Measurements from ENCODE around the gene OR10A5. TPM values are rescaled to one million over a fixed set of nuclear protein-coding genes. Genes with fewer than 3 reads are reported as not detected.

OR10A5 gene
- total and polyA plus RNA-seq, 2 of the 13 experiments (the other 11 are each of a cell fraction or from before 2014, with no cell fraction given): not detected

- no peak for ATAC-seq
- no peaks in the 10 kb centered on the region for H3K36me3 ChIP-seq (replicated peaks in 1 of 2; ENCODE audit: control insufficient read depth in 1 of 2, insufficient read depth in 2 of 2, low read length in 2 of 2)
- no peak overlapping the region for H3K4me2 ChIP-seq (ENCODE audit: low read depth, low read length)
- no TSS peak for BruUV-seq (replicated peaks)
- no peak overlapping the region for H3K9ac ChIP-seq (ENCODE audit: insufficient read depth, low read depth, low read length)
- H3K27ac ChIP-seq (ENCODE audit: extremely low read length, insufficient read depth, low read length): no peak overlapping the region
- 0 out of 2 replicates have a peak, but pooled peaks cover 6% of the 10 kb centered on the region for H3K4me1 ChIP-seq (ENCODE audit: insufficient read depth, low read length)
- no peak overlapping the region for H3K4me3 ChIP-seq (replicated peaks in 1 of 3; ENCODE audit: insufficient read depth in 1 of 3, low read depth in 2 of 3, low read length in 3 of 3)
- in situ Hi-C loops (cut with HindIII; ENCODE audit: extremely low pct_ligation_motif_present, low pct_unique_long_range_greater_than_20kb) (no loop called here), intact Hi-C loops (cut with micrococcal nuclease; ENCODE audit: unreplicated experiment) (no loop called here)
- FAIRE-seq: no peak
- no peak for TF ChIP-seq BRCA1 (CRISPR knock-in tag; IDR thresholded peaks at IDR 0.05)
- TF ChIP-seq ZNF629 (CRISPR knock-in tag; conservative IDR thresholded peaks at IDR 0.05): no peak
- TF ChIP-seq ZNF768 (CRISPR knock-in tag; IDR thresholded peaks at IDR 0.05): no peak
- TF ChIP-seq ZNF329 (CRISPR knock-in tag; IDR thresholded peaks at IDR 0.05; ENCODE audit: low read depth): no peak
- TF ChIP-seq SRSF9 (IDR thresholded peaks at IDR 0.05; ENCODE audit: borderline replicate concordance, insufficient read depth, low read depth, low read length, poor library complexity, severe bottlenecking): no peak
- TF ChIP-seq ATF4 (CRISPR knock-in tag; IDR thresholded peaks at IDR 0.05): no peak
- H3K27me3 ChIP-seq (ENCODE audit: control insufficient read depth in 1 of 2, insufficient read depth in 2 of 2, low read length in 2 of 2): peaks cover 0 to 6% of the 10 kb centered on the region in 2 experiments; a peak in 1 of 5 replicates
- ChIA-PET POLR2A (no interaction called here), CTCF (ENCODE audit: low intra/inter-chr PET ratio, low total read pairs) (no interaction called here)
- no peak overlapping the region for H2AFZ ChIP-seq (ENCODE audit: low read length)
- WGBS (ENCODE audit: low lambda C conversion rate): 9% methylated on average over 5 of the region's 5 CpGs
- H3K79me2 ChIP-seq (ENCODE audit: insufficient read depth, low read length): no peaks in the 10 kb centered on the region
- DNase-seq (ENCODE audit: low spot score): no peak
- no peaks in the 10 kb centered on the region for H4K20me1 ChIP-seq (ENCODE audit: insufficient read depth, low read length)
- no peaks in the 10 kb centered on the region for H3K9me3 ChIP-seq (ENCODE audit: low read length)
Measured at GRCh38 chr11:6844356-6844755, 1.1 kb upstream of the OR10A5 start.

DNA sequence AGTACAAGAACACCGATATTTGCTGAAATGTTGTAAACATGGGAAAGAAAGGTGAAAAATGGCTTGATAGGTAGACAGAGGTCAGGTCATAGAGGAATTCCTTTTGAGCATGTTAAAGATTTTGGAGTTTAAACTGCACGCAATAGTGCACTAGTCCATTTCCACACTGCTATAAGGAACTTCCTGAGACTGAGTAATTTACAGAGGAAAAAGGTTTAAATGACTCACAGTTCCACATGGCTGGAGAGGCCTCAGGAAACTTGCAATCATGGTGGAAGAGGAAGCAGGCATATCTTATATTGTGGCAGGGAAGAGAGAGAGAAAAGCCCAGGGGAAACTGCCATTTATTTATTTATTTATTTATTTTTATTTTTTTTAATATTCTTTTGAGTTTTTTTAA is 5.0 kb downstream of the OR10A5 start:
- no peaks in the 10 kb centered on the region for H3K36me3 ChIP-seq (replicated peaks in 1 of 2; ENCODE audit: control insufficient read depth in 1 of 2, insufficient read depth in 2 of 2, low read length in 2 of 2)
- 0 out of 2 replicates have a peak, but pooled peaks cover 3% of the 10 kb centered on the region for H3K9me3 ChIP-seq (ENCODE audit: low read length)
- ChIA-PET POLR2A (no interaction called here), CTCF (ENCODE audit: low intra/inter-chr PET ratio, low total read pairs) (no interaction called here)
- peaks cover 0 to 1% of the 10 kb centered on the region in 2 experiments; a peak in 1 of 5 replicates for H3K27me3 ChIP-seq (ENCODE audit: control insufficient read depth in 1 of 2, insufficient read depth in 2 of 2, low read length in 2 of 2)
- no peak for ATAC-seq
- no peak for DNase-seq (ENCODE audit: low spot score)
- no TSS peak for BruUV-seq (replicated peaks)
- intact Hi-C loops (cut with micrococcal nuclease; ENCODE audit: unreplicated experiment): no loop called here
- H4K20me1 ChIP-seq (ENCODE audit: insufficient read depth, low read length): no peaks in the 10 kb centered on the region
- in situ Hi-C loops (cut with HindIII; ENCODE audit: extremely low pct_ligation_motif_present, low pct_unique_long_range_greater_than_20kb): no loop called here
- WGBS (ENCODE audit: low lambda C conversion rate): 46% methylated on average over 2 of the region's 2 CpGs
- H3K9ac ChIP-seq (ENCODE audit: insufficient read depth, low read depth, low read length): no peak overlapping the region
- H3K4me1 ChIP-seq (ENCODE audit: insufficient read depth, low read length): no peaks in the 10 kb centered on the region
- H2AFZ ChIP-seq (ENCODE audit: low read length): no peak overlapping the region
- FAIRE-seq: no peak
- H3K4me2 ChIP-seq (ENCODE audit: low read depth, low read length): no peak overlapping the region
- H3K4me3 ChIP-seq (replicated peaks in 1 of 3; ENCODE audit: insufficient read depth in 1 of 3, low read depth in 2 of 3, low read length in 3 of 3): no peak overlapping the region
- no peak overlapping the region for H3K27ac ChIP-seq (ENCODE audit: extremely low read length, insufficient read depth, low read length)
- H3K79me2 ChIP-seq (ENCODE audit: insufficient read depth, low read length): no peaks in the 10 kb centered on the region
- no peak for TF ChIP-seq ZMYM4 (CRISPR knock-in tag; IDR thresholded peaks at IDR 0.05)
- TF ChIP-seq EP300 (IDR thresholded peaks at IDR 0.05; ENCODE audit: low read depth in 2 of 2, low read length in 2 of 2): no peak
- no peak for TF ChIP-seq EP300 (CRISPR knock-in tag; IDR thresholded peaks at IDR 0.05; ENCODE audit: borderline replicate concordance)
- TF ChIP-seq SRSF1 (optimal IDR thresholded peaks at IDR 0.05; ENCODE audit: low read depth, low read length): no peak
- no peak for TF ChIP-seq ZNF878 (CRISPR knock-in tag; IDR thresholded peaks at IDR 0.05)
- TF ChIP-seq KLF16 (CRISPR knock-in tag; IDR thresholded peaks at IDR 0.05): no peak
- TF ChIP-seq ONECUT2 (CRISPR knock-in tag; IDR thresholded peaks at IDR 0.05): no peak
- no peak for TF ChIP-seq TCF7 (IDR thresholded peaks at IDR 0.05; ENCODE audit: low read depth)
- no peak for TF ChIP-seq ZNF263 (CRISPR knock-in tag; IDR thresholded peaks at IDR 0.05)

Data from HepG2 (cell line).